PFSK-1 (cell line): Measurements from ENCODE around the gene PANX1.

Experiments
- FOXP2 ChIP-seq: optimal IDR thresholded peaks from 2 replicates; pipeline ENCODE3; 2011; ENCODE audit warnings: borderline replicate concordance, control low read depth, inconsistent platforms; ENCODE audit not compliant: insufficient read depth; ENCODE audit errors: extremely low read length, extremely low read depth
- POLR2AphosphoS5 ChIP-seq: IDR thresholded peaks from 2 replicates; pipeline ENCODE4 v1.6.1; 2012; ENCODE audit warnings: low read depth, mild to moderate bottlenecking, control low read depth, low read length, moderate library complexity
- REST ChIP-seq, 2 experiments: IDR thresholded peaks; 2 replicates each; pipeline versions ENCODE4 v1.6.1 to v1.8.0; 2011 to 2012; ENCODE audit warnings: low read depth in 2 of 2, low read length in 2 of 2, control low read depth in 1 of 2, inconsistent platforms in 1 of 2, mild to moderate bottlenecking in 1 of 2, moderate library complexity in 1 of 2; ENCODE audit not compliant: insufficient read depth in 1 of 2
- SIN3A ChIP-seq: IDR thresholded peaks from 2 replicates; pipeline ENCODE4 v1.6.1; 2012; ENCODE audit warnings: mild to moderate bottlenecking, low read length, moderate library complexity, borderline replicate concordance; ENCODE audit not compliant: insufficient read depth
- TAF1 ChIP-seq: IDR thresholded peaks from 2 replicates; pipeline ENCODE4 v1.6.1; 2012; ENCODE audit warnings: low read length, control low read depth, borderline replicate concordance; ENCODE audit not compliant: insufficient read depth

PANX1 gene

GRCh38 chr11:94175535-94175934, 46.9 kb downstream of the PANX1 start:
- no peak for TF ChIP-seq FOXP2
- no peak for TF ChIP-seq REST (IDR thresholded peaks at IDR 0.05; ENCODE audit: insufficient read depth in 1 of 2, low read depth in 2 of 2, low read length in 2 of 2)
- TF ChIP-seq TAF1: no peak
- TF ChIP-seq SIN3A: no peak
- no peak for TF ChIP-seq POLR2AphosphoS5

- TF ChIP-seq TAF1 (no peak), FOXP2 (no peak), POLR2AphosphoS5 (no peak), REST (IDR thresholded peaks at IDR 0.05; ENCODE audit: insufficient read depth in 1 of 2, low read depth in 2 of 2, low read length in 2 of 2) (no peak), SIN3A (no peak)
Observed at GRCh38 chr11:94178331-94178730, 49.7 kb downstream of the PANX1 start.

GRCh38 chr11:94179696-94180095, 51.1 kb downstream of the PANX1 start:
- no peak for TF ChIP-seq POLR2AphosphoS5

- TF ChIP-seq SIN3A: no peak
- no peak for TF ChIP-seq REST (IDR thresholded peaks at IDR 0.05; ENCODE audit: insufficient read depth in 1 of 2, low read depth in 2 of 2, low read length in 2 of 2)
- TF ChIP-seq POLR2AphosphoS5: no peak
- no peak for TF ChIP-seq FOXP2
- TF ChIP-seq TAF1: no peak
Observed at GRCh38 chr11:94181526-94181925, 52.9 kb downstream of the PANX1 start.

GRCh38 chr11:94181943-94182342, 53.3 kb downstream of the PANX1 start:
- no peak for TF ChIP-seq FOXP2
- TF ChIP-seq POLR2AphosphoS5: no peak

- no peak for TF ChIP-seq REST (IDR thresholded peaks at IDR 0.05; ENCODE audit: insufficient read depth in 1 of 2, low read depth in 2 of 2, low read length in 2 of 2)
- no peak for TF ChIP-seq TAF1
- TF ChIP-seq SIN3A: no peak
- TF ChIP-seq FOXP2: no peak
- TF ChIP-seq POLR2AphosphoS5: no peak
Observed at GRCh38 chr11:94183251-94183885, 54.7 kb downstream of the PANX1 start.
